Retina (tissue), 1 donor: ENCODE measurements around the gene MEF2C.

ENCODE experiments used
- DNase-seq: peaks from one replicate; pipeline ENCODE4 v3.0.0-alpha.2; 2016

MEF2C gene

GRCh38 chr5:88672644-88673252 is 210.2 kb downstream of the MEF2C start:
- DNase-seq, result peak; percentile 88

- peak; percentile 76 for DNase-seq
Measured at GRCh38 chr5:88671505-88672499, 211.2 kb downstream of the MEF2C start.

- no peak for DNase-seq
Measured at GRCh38 chr5:88671106-88671504, 211.9 kb downstream of the MEF2C start.

- no peak for DNase-seq
Measured at GRCh38 chr5:88670461-88670860, 212.5 kb downstream of the MEF2C start.

- peak; percentile 29 for DNase-seq
Measured at GRCh38 chr5:88669371-88670050, 213.5 kb downstream of the MEF2C start.

DNA sequence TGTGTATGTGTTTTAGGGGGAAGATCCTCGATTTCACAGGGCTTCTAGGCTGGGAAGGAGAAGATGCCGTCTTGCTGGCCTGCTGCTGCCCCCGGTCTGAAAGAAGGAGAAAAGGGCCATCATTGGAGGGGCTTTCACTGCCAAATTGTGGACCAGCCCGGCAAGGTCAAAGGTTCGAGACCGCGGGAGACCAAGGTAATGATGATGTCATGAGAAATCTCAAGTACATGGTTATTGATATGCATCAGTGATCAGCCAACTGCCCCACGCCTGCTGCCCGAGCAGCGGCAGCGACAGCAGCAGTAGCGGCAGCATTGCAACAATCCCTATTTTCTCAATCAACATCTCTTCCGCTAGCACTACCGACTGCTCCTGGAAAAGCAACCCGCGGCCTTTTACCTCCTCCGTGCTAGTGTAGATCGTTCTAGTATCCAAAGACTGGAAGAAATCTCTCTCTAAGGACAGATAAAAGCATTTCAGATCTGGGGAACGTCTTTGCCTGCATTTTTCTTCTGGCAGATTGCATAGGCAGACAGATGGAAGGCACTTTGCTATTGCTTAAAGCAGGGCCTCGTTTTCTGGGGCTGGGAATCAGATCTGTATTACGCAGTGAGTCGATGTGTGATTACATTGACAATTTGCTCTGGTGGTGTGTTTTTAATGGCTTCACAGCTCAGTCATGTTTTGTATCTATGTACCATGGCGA is 215.3 kb downstream of the MEF2C start:
- peak; percentile 85 for DNase-seq
